OCI-LY1 (cell line): ENCODE results near the gene PRSS58.

Experiments
- H2AFZ ChIP-seq: fragments of 200-600 bp; sonication (generic), shearing (Covaris generic); 2 replicates; pipeline ENCODE4 v1.6.0; 2014; ENCODE audit warnings: antibody characterized with exemption, mild to moderate bottlenecking, low read length
- H3F3A ChIP-seq: fragments of 200-600 bp; sonication (generic), shearing (Covaris generic); 2 replicates; pipeline ENCODE4 v1.6.0; 2014; ENCODE audit warnings: mild to moderate bottlenecking, antibody characterized with exemption, low read length, moderate library complexity; ENCODE audit not compliant: insufficient read depth
- H3K27ac ChIP-seq: fragments of 200-600 bp; sonication (generic); 2 replicates; pipeline ENCODE4 v1.5.1; 2014; ENCODE audit warnings: low read length, mixed run types, mild to moderate bottlenecking, low read depth; ENCODE audit not compliant: poor library complexity, severe bottlenecking
- H3K27me3 ChIP-seq: fragments of 200-600 bp; sonication (generic); 2 replicates; pipeline ENCODE4 v1.6.0; 2014; ENCODE audit warnings: antibody characterized with exemption, mild to moderate bottlenecking, low read length, moderate library complexity; ENCODE audit not compliant: insufficient read depth
- H3K36me3 ChIP-seq: fragments of 200-600 bp; sonication (generic); 2 replicates; pipeline ENCODE4 v1.6.1; 2014; ENCODE audit warnings: mild to moderate bottlenecking, antibody characterized with exemption, low read length, moderate library complexity, mixed read lengths; ENCODE audit not compliant: insufficient read depth
- H3K4me1 ChIP-seq: fragments of 200-600 bp; sonication (generic); 2 replicates; pipeline ENCODE4 v1.5.1; 2014; ENCODE audit warnings: mild to moderate bottlenecking, low read length, moderate library complexity; ENCODE audit not compliant: insufficient read depth, severe bottlenecking
- H3K4me2 ChIP-seq: fragments of 200-600 bp; sonication (generic), shearing (Covaris generic); 2 replicates; pipeline ENCODE4 v1.6.1; 2014; ENCODE audit warnings: low read length
- H3K4me3 ChIP-seq: fragments of 200-600 bp; sonication (generic); 2 replicates; pipeline ENCODE4 v1.5.1; 2014; ENCODE audit warnings: low read length, low read depth, mild to moderate bottlenecking, mixed read lengths; ENCODE audit not compliant: poor library complexity, severe bottlenecking
- H3K79me2 ChIP-seq: fragments of 200-600 bp; shearing (Covaris generic); 2 replicates; pipeline ENCODE4 v1.6.1; 2016; ENCODE audit warnings: mixed run types, low read length, mixed read lengths; ENCODE audit not compliant: insufficient read depth
- H3K9ac ChIP-seq: fragments of 200-600 bp; sonication (generic), shearing (Covaris generic); 2 replicates; pipeline ENCODE4 v1.6.1; 2014; ENCODE audit warnings: mild to moderate bottlenecking, low read length, mixed read lengths
- H3K9me2 ChIP-seq: fragments of 200-600 bp; sonication (generic), shearing (Covaris generic); 2 replicates; pipeline ENCODE4 v1.6.1; 2014; ENCODE audit warnings: low read depth, mild to moderate bottlenecking, low read length, mixed read lengths
- H3K9me3 ChIP-seq: fragments of 200-600 bp; shearing (Covaris generic); 2 replicates; pipeline ENCODE4 v1.6.1; 2014; ENCODE audit warnings: low read length, mixed read lengths
- H4K20me1 ChIP-seq: fragments of 200-600 bp; sonication (generic), shearing (Covaris generic); 2 replicates; pipeline ENCODE4 v1.6.0; 2016; ENCODE audit warnings: mild to moderate bottlenecking, low read length; ENCODE audit not compliant: insufficient read depth
- CTCF ChIP-seq: fragments of 200-600 bp; sonication (generic), shearing (Covaris generic); IDR thresholded peaks from 2 replicates; pipeline ENCODE4 v1.5.1; 2017; ENCODE audit warnings: mild to moderate bottlenecking, antibody characterized with exemption, low read length, moderate library complexity, mixed read lengths
- EZH2 ChIP-seq: fragments of 200-600 bp; sonication (generic), shearing (Covaris generic); IDR thresholded peaks from 2 replicates; pipeline ENCODE4 v1.8.0; 2017; ENCODE audit warnings: borderline replicate concordance, mixed run types, mild to moderate bottlenecking, antibody characterized with exemption, low read length, moderate library complexity, mixed read lengths

The PRSS58 gene

DNA sequence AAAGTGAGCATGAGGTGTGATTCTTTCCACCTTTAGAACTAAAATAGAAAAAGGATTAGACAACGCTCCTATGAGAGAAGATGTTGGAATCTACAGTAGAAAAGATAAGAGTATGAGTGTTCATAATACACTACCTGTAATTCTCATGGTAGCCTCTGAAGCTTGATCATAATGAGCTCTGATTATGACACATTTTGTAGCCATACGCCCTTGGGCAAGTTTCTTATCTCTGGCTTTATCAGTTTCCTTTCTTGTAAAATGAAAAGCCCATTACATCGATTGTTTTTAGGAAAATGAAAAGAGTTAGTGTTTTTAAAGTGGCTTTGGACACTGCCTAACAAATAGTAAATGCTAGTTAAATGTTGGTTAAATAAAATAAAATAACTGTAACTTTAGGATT, 22.4 kb upstream of the PRSS58 start:
- H3K9ac ChIP-seq, result no peak overlapping the region
- no peak overlapping the region for H3K27ac ChIP-seq
- H3K4me3 ChIP-seq, result no peak overlapping the region
- no peaks in the 10 kb centered on the region for H3K36me3 ChIP-seq
- no peak overlapping the region for H2AFZ ChIP-seq
- no peaks in the 10 kb centered on the region for H3K4me1 ChIP-seq
- TF ChIP-seq EZH2 (no peak), CTCF (no peak)
- no peaks in the 10 kb centered on the region for H4K20me1 ChIP-seq
- H3K9me2 ChIP-seq, result no peaks in the 10 kb centered on the region
- H3K27me3 ChIP-seq, result no peaks in the 10 kb centered on the region
- no peak overlapping the region for H3K4me2 ChIP-seq
- no peaks in the 10 kb centered on the region for H3K9me3 ChIP-seq
- no peaks in the 10 kb centered on the region for H3K79me2 ChIP-seq
- H3F3A ChIP-seq, result no peaks in the 10 kb centered on the region

DNA sequence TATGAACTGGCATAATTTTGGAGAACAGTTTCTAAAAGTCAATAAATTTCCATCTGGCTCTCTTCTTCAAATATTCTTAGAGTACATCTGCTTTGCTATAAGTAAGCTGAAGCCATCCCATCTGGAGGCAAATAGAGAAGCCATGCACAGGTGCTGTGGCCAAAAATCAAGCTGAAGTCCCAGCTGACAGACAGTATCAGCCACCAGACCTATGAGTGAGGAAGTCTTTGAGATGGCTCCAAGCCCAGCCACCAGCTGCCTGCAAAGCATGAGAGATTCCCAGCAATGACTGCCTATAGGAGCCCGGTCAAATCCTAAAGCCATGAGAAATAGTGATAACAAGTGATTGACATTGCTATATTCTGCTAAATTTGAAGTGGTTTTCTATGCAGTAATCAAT, 21.7 kb upstream of the PRSS58 start:
- H3K79me2 ChIP-seq, result no peaks in the 10 kb centered on the region
- no peaks in the 10 kb centered on the region for H3K27me3 ChIP-seq
- H3K4me2 ChIP-seq, result no peak overlapping the region
- H3K9me2 ChIP-seq, result no peaks in the 10 kb centered on the region
- H4K20me1 ChIP-seq, result no peaks in the 10 kb centered on the region
- H3K4me3 ChIP-seq, result no peak overlapping the region
- H3K4me1 ChIP-seq, result no peaks in the 10 kb centered on the region
- no peaks in the 10 kb centered on the region for H3K9me3 ChIP-seq
- TF ChIP-seq EZH2 (no peak), CTCF (no peak)
- no peak overlapping the region for H2AFZ ChIP-seq
- H3K9ac ChIP-seq, result no peak overlapping the region
- H3F3A ChIP-seq, result no peaks in the 10 kb centered on the region
- H3K36me3 ChIP-seq, result no peaks in the 10 kb centered on the region
- no peak overlapping the region for H3K27ac ChIP-seq

DNA sequence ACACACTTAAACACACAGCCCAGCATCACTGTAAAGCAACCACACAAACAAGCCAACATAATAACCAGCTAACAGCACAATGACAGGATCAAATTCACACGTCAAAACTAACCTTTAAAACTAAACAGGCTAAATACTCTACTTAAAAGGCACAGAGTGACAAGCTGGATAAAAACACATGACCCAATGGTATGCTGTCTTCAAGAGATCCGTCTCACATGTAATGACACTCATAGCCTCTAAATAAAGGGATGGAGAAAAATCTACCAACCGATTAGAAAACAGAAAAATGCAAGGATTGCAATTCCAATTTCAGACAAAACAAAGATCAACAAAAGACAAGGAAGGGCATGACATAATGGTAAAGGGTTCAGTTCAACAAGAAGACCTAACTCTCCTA, 17.2 kb upstream of the PRSS58 start:
- Histone ChIP-seq H4K20me1 (no peaks in the 10 kb centered on the region), H3K79me2 (no peaks in the 10 kb centered on the region), H3K36me3 (no peaks in the 10 kb centered on the region), H3K4me2 (no peak overlapping the region), H3K27me3 (no peaks in the 10 kb centered on the region), H3K27ac (no peak overlapping the region), H3K9me3 (no peaks in the 10 kb centered on the region), H3K9ac (no peak overlapping the region), H3F3A (no peaks in the 10 kb centered on the region), H2AFZ (no peak overlapping the region), H3K4me1 (no peaks in the 10 kb centered on the region), H3K4me3 (no peak overlapping the region), H3K9me2 (no peaks in the 10 kb centered on the region)
- TF ChIP-seq CTCF (no peak), EZH2 (no peak)
